Osteocyte (in vitro differentiated cells): ENCODE measurements around the gene ALX4. TPM values are rescaled to one million over a fixed set of nuclear protein-coding genes. Genes with fewer than 3 reads are reported as not detected.

ENCODE experiments used
- DNase-seq: peaks from one replicate; pipeline ENCODE4 v3.0.0; 2021; ENCODE audit warnings: mixed read lengths; ENCODE audit not compliant: unreplicated experiment; ENCODE audit errors: extremely low spot score
- H3K27ac Mint-ChIP-seq: one replicate; pipeline ENCODE4 v1.8.0; 2021; ENCODE audit warnings: mild to moderate bottlenecking, mixed read lengths; ENCODE audit not compliant: unreplicated experiment
- H3K27me3 Mint-ChIP-seq: one replicate; pipeline ENCODE4 v1.8.0; 2021; ENCODE audit warnings: mixed read lengths; ENCODE audit not compliant: unreplicated experiment
- H3K36me3 Mint-ChIP-seq: one replicate; pipeline ENCODE4 v1.8.0; 2021; ENCODE audit warnings: mixed read lengths; ENCODE audit not compliant: unreplicated experiment
- H3K4me1 Mint-ChIP-seq: one replicate; pipeline ENCODE4 v1.8.0; 2021; ENCODE audit warnings: mixed read lengths; ENCODE audit not compliant: unreplicated experiment
- H3K4me3 Mint-ChIP-seq: one replicate; pipeline ENCODE4 v1.8.0; 2021; ENCODE audit warnings: mild to moderate bottlenecking, moderate library complexity, mixed read lengths; ENCODE audit not compliant: unreplicated experiment
- H3K9me3 Mint-ChIP-seq: one replicate; pipeline ENCODE4 v1.8.0; 2021; ENCODE audit warnings: mixed read lengths; ENCODE audit not compliant: unreplicated experiment
- total RNA-seq: library from RNA; stranded (reverse); gene quantifications from 2 replicates; pipeline ENCODE4 v1.2.1, GENCODE V29; 2021
- TF ChIP-seq, protein P1 (sequence below): fragments of 200-600 bp; sonication (generic); IDR thresholded peaks from 2 replicates; pipeline ENCODE4 v1.5.0; 2021; ENCODE audit warnings: antibody characterized with exemption, mild to moderate bottlenecking, moderate library complexity

ALX4 gene
- total RNA-seq, 1 donor from 2014 or later: not detected

DNA sequence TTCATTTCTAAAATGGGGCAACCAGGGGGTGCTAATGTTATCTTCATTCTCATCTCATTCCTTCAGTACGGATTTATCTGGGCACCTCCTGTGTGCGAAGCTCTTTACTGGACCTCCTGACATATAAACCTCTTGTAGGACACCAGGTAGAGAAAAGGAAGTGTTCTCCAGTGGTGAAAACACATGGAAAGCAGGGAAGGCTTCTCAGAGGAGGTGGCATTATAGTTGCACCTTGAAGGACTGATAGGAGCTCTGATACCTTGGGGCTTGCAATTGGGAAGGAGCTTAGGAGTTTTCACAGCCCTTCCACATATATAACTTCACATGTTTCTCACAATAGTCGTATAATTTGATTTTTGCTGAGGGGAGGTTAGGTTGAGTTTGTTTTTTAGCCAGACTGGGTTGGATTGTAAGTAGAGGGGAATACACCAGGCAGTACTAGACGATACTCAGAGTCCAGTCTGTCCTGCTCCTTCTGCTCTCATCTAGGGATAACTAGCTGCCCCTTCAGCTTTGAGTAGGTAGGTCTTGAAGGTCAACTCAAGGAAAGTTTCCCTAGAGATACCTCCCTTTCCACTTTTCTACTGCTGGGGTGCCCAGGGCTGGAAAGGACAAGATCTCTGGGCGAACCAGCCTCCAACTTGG is 34.0 kb upstream of the ALX4 start:
- H3K27me3 Mint-ChIP-seq: peaks cover 43% of the 10 kb centered on the region
- DNase-seq: no peak
- no peaks in the 10 kb centered on the region for H3K9me3 Mint-ChIP-seq
- H3K36me3 Mint-ChIP-seq: no peaks in the 10 kb centered on the region
- H3K4me3 Mint-ChIP-seq: no peak overlapping the region
- H3K4me1 Mint-ChIP-seq: no peaks in the 10 kb centered on the region
- no peak overlapping the region for H3K27ac Mint-ChIP-seq
- TF ChIP-seq, protein P1, sequence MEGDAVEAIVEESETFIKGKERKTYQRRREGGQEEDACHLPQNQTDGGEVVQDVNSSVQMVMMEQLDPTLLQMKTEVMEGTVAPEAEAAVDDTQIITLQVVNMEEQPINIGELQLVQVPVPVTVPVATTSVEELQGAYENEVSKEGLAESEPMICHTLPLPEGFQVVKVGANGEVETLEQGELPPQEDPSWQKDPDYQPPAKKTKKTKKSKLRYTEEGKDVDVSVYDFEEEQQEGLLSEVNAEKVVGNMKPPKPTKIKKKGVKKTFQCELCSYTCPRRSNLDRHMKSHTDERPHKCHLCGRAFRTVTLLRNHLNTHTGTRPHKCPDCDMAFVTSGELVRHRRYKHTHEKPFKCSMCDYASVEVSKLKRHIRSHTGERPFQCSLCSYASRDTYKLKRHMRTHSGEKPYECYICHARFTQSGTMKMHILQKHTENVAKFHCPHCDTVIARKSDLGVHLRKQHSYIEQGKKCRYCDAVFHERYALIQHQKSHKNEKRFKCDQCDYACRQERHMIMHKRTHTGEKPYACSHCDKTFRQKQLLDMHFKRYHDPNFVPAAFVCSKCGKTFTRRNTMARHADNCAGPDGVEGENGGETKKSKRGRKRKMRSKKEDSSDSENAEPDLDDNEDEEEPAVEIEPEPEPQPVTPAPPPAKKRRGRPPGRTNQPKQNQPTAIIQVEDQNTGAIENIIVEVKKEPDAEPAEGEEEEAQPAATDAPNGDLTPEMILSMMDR: no peak

DNA sequence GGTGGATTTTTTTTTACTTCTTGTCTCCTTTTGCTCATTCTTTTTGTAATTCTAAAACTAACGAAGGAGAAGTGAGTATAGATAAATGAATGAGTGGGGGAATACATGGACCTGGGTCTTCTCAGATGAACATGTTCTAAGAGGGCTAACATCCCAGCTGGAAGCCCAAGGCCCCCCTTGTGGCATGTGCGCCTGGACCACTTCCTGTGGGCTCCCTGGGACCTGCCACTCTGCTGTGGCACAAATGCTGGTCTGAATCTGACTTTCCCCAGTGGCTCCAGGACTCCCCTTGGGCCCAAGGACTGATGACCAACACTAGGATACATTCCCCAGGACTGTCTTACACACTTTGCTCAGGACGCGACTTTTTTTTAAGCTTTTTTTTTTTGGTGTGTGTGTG is 32.7 kb upstream of the ALX4 start:
- TF ChIP-seq, protein P1: no peak
- Mint-ChIP-seq H3K9me3 (no peaks in the 10 kb centered on the region), H3K27ac (no peak overlapping the region), H3K36me3 (no peaks in the 10 kb centered on the region), H3K4me3 (no peak overlapping the region), H3K27me3 (peaks cover 47% of the 10 kb centered on the region), H3K4me1 (no peaks in the 10 kb centered on the region)
- DNase-seq: no peak

DNA sequence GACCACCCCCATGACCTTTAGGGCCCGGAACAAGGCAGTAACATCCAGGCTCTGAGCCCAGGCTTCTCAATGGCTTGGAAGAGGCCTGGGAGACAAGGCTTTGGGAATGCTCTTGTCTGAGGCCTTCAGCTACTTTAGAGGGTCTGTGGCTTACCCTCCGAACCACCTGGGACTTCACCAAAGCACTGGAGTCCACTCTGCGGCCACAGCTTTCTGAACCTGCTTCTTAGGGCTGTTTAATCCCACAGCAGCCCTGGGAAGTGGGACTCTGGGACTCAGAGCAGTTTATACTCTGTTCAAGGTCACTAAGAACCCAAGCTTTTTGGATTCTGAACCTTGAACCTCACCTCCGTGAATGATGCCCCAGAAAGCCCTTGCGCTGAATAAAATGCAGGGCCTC is 30.7 kb upstream of the ALX4 start:
- TF ChIP-seq, protein P1: no peak
- Mint-ChIP-seq H3K36me3 (no peaks in the 10 kb centered on the region), H3K27me3 (peaks cover 52% of the 10 kb centered on the region), H3K4me3 (no peak overlapping the region), H3K9me3 (no peaks in the 10 kb centered on the region), H3K27ac (no peak overlapping the region), H3K4me1 (no peaks in the 10 kb centered on the region)
- no peak for DNase-seq

DNA sequence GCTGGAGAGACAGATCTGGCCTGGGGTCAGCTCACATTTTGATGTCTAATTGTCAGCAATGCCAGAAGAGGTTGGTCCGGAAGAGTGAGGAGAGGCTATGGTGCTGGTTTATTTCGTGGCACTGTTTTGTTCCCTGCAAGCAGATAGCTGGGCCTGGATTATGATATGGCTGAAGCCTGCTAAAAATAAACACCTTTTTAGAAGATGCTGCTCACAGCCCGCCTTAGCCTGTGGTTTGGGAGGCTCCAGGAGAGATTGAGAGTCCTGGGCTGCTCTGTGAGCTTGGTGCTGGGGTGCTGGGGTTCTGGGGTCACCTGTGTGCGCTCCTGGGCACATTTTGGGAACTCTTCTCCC is 29.6 kb upstream of the ALX4 start:
- TF ChIP-seq, protein P1: no peak
- no peak for DNase-seq
- no peaks in the 10 kb centered on the region for H3K4me1 Mint-ChIP-seq
- peaks cover 61% of the 10 kb centered on the region for H3K27me3 Mint-ChIP-seq
- no peaks in the 10 kb centered on the region for H3K9me3 Mint-ChIP-seq
- H3K36me3 Mint-ChIP-seq: no peaks in the 10 kb centered on the region
- H3K27ac Mint-ChIP-seq: no peak overlapping the region
- H3K4me3 Mint-ChIP-seq: no peak overlapping the region

DNA sequence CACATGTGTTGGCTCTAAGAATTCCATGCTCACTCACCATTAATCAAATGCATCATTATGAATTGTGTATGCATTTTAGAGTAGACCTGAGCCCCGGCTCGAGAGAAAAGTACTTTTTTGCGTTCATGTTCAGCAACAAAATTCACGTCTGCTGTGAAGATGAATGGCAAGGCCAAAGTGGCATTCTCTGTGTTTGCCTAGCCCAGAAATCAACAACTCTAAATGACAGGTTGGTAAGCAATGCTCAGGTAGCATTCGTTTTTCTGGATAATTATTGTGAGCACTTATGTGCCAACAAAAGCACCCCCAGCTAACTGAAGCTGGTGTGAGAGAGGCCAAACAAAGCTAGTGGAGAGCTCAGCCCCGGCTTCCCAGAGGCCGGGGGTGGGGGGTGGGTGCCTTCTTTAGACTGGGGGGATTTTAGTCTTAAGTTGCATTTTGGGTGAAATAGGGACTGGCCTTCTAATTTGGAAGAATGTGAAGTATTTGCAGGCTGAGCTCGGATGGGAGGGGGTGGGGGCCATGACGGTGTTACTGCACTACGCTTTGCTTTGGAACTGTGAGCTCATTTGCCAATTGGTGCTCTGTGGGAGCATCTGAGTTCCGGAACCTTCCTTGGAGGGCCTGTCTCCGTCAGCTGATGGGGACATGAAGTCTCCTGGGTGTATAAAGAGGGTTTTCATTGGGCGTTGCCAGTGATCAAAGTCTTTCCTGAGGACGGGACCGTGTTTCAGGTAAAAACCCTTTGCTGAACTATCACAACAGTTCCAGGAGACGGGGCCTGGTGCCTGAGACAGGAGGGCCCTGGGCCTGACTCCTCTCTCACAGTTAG is 29.0 kb upstream of the ALX4 start:
- no peaks in the 10 kb centered on the region for H3K4me1 Mint-ChIP-seq
- H3K36me3 Mint-ChIP-seq: no peaks in the 10 kb centered on the region
- H3K4me3 Mint-ChIP-seq: no peak overlapping the region
- peaks cover 58% of the 10 kb centered on the region for H3K27me3 Mint-ChIP-seq
- no peak for DNase-seq
- TF ChIP-seq, protein P1: no peak
- no peaks in the 10 kb centered on the region for H3K9me3 Mint-ChIP-seq
- H3K27ac Mint-ChIP-seq: no peak overlapping the region
